SU-DHL-6 (cell line): Measurements from ENCODE around the gene IQCH.

Experiments
- H2AFZ ChIP-seq: fragments of 200-600 bp; sonication (generic); 2 replicates; pipeline ENCODE4 v1.6.1; 2014; ENCODE audit warnings: low read depth, mild to moderate bottlenecking, moderate library complexity, mixed read lengths, antibody characterized with exemption, low read length; ENCODE audit not compliant: severe bottlenecking
- H3F3A ChIP-seq: fragments of 200-600 bp; shearing (Covaris generic); 2 replicates; pipeline ENCODE4 v1.6.0; 2016; ENCODE audit warnings: antibody characterized with exemption, mild to moderate bottlenecking; ENCODE audit not compliant: insufficient read depth
- H3K27ac ChIP-seq: fragments of 200-600 bp; sonication (generic); 2 replicates; pipeline ENCODE4 v1.5.1; 2016; ENCODE audit warnings: low read depth, mild to moderate bottlenecking, low read length, moderate library complexity, mixed read lengths
- H3K27me3 ChIP-seq: fragments of 200-600 bp; sonication (generic), shearing (Covaris generic); 2 replicates; pipeline ENCODE4 v1.6.0; 2014; ENCODE audit warnings: mild to moderate bottlenecking, low read length
- H3K36me3 ChIP-seq: fragments of 200-600 bp; sonication (generic); 2 replicates; pipeline ENCODE4 v1.6.1; 2014; ENCODE audit warnings: mild to moderate bottlenecking, low read length, mixed read lengths
- H3K4me2 ChIP-seq: fragments of 300-600, 200-600 bp; shearing (Covaris generic), sonication (generic); 2 replicates; pipeline ENCODE4 v1.6.0; 2014; ENCODE audit warnings: low read length, low read depth, mild to moderate bottlenecking; ENCODE audit not compliant: poor library complexity, severe bottlenecking
- H3K4me3 ChIP-seq: fragments of 200-600 bp; sonication (generic); 2 replicates; pipeline ENCODE4 v1.5.1; 2014; ENCODE audit warnings: antibody characterized with exemption, low read length, mild to moderate bottlenecking, mixed read lengths; ENCODE audit not compliant: insufficient read depth, poor library complexity, severe bottlenecking
- H3K79me2 ChIP-seq: fragments of 200-600 bp; sonication (generic); 2 replicates; pipeline ENCODE4 v1.6.1; 2014; ENCODE audit warnings: mild to moderate bottlenecking, low read length, moderate library complexity; ENCODE audit not compliant: insufficient read depth
- H3K9ac ChIP-seq: fragments of 200-600 bp; sonication (generic); 2 replicates; pipeline ENCODE4 v1.7.0; 2014; ENCODE audit warnings: mild to moderate bottlenecking, low read length
- H3K9me2 ChIP-seq: fragments of 200-600 bp; sonication (generic); replicated peaks from 2 replicates; pipeline ENCODE4 v1.6.1; 2014; ENCODE audit warnings: low read length; ENCODE audit not compliant: insufficient read depth
- H3K9me3 ChIP-seq: fragments of 200-600 bp; sonication (generic); 2 replicates; pipeline ENCODE4 v1.6.1; 2014; ENCODE audit warnings: low read length, mixed read lengths; ENCODE audit not compliant: insufficient read depth
- H4K20me1 ChIP-seq: fragments of 200-600 bp; sonication (generic); 2 replicates; pipeline ENCODE4 v1.6.1; 2014; ENCODE audit warnings: low read depth, mild to moderate bottlenecking, antibody characterized with exemption, low read length, moderate library complexity, mixed read lengths
- CTCF ChIP-seq: fragments of 200-600 bp; sonication (generic); IDR thresholded peaks from one replicate; pipeline ENCODE4 v1.5.1; 2017; ENCODE audit warnings: antibody characterized with exemption, mild to moderate bottlenecking, low read length, moderate library complexity; ENCODE audit not compliant: insufficient read depth, poor library complexity, severe bottlenecking
- EZH2phosphoT487 ChIP-seq: fragments of 200-600 bp; sonication (generic), shearing (Covaris generic); conservative IDR thresholded peaks from 2 replicates; pipeline ENCODE4 v1.6.1; 2018; ENCODE audit warnings: mild to moderate bottlenecking, antibody characterized with exemption, low read length, moderate library complexity, mixed read lengths

IQCH gene

DNA sequence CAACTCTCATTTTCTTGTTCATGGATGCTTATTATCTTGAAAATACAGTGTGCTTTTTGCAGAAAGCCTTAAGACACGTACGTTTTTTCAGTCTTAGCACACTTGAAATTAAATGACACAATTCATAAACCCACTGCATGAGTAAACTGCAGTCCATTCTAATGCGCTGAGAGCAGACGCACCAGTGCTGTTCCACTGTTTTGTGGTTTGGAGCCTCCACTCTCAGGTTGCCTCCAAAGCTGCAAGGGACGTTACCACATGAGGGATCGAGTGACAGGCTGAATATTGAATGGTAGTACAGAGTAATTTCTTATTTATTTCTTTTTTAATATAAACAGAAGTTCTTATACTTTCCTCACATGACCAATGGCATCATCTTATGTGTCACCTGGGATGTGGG is 12.3 kb downstream of the IQCH start:
- Histone ChIP-seq H3K4me2 (no peak overlapping the region), H3K27me3 (no peaks in the 10 kb centered on the region), H4K20me1 (no peaks in the 10 kb centered on the region), H3K9me3 (no peaks in the 10 kb centered on the region), H3K9me2 (no peaks in the 10 kb centered on the region), H3K9ac (no peak overlapping the region), H3K27ac (no peak overlapping the region), H3K36me3 (no peaks in the 10 kb centered on the region), H3K79me2 (no peaks in the 10 kb centered on the region), H3F3A (no peaks in the 10 kb centered on the region), H2AFZ (no peak overlapping the region), H3K4me3 (no peak overlapping the region)
- TF ChIP-seq EZH2phosphoT487 = no peak
- no peak for TF ChIP-seq CTCF

GRCh38 chr15:67267440-67267839 is 12.9 kb downstream of the IQCH start:
- Histone ChIP-seq H3K27me3 (no peaks in the 10 kb centered on the region), H2AFZ (no peak overlapping the region), H3K79me2 (no peaks in the 10 kb centered on the region), H3F3A (no peaks in the 10 kb centered on the region), H3K27ac (no peak overlapping the region), H4K20me1 (no peaks in the 10 kb centered on the region), H3K9me3 (no peaks in the 10 kb centered on the region), H3K36me3 (no peaks in the 10 kb centered on the region), H3K4me3 (no peak overlapping the region), H3K4me2 (no peak overlapping the region), H3K9me2 (no peaks in the 10 kb centered on the region), H3K9ac (no peak overlapping the region)
- TF ChIP-seq CTCF (no peak), EZH2phosphoT487 (no peak)

GRCh38 chr15:67267951-67268941 is 13.7 kb downstream of the IQCH start:
- TF ChIP-seq CTCF = no peak
- no peak for TF ChIP-seq EZH2phosphoT487
- no peaks in the 10 kb centered on the region for H3K27me3 ChIP-seq
- no peaks in the 10 kb centered on the region for H3K36me3 ChIP-seq
- H3K9me3 ChIP-seq = no peaks in the 10 kb centered on the region
- no peak overlapping the region for H3K4me3 ChIP-seq
- H3K79me2 ChIP-seq = no peaks in the 10 kb centered on the region
- no peaks in the 10 kb centered on the region for H4K20me1 ChIP-seq
- no peak overlapping the region for H3K4me2 ChIP-seq
- no peak overlapping the region for H3K27ac ChIP-seq
- no peaks in the 10 kb centered on the region for H3K9me2 ChIP-seq
- no peaks in the 10 kb centered on the region for H3F3A ChIP-seq
- no peak overlapping the region for H2AFZ ChIP-seq
- no peak overlapping the region for H3K9ac ChIP-seq
